COLO668 (cell line): Measurements from ENCODE around the gene SEC16A.

Source experiments
- DNase-seq: peaks from one replicate; lab custom pipeline; 2025; ENCODE audit not compliant: unreplicated experiment; lab: John Stamatoyannopoulos, UW

SEC16A gene

DNA sequence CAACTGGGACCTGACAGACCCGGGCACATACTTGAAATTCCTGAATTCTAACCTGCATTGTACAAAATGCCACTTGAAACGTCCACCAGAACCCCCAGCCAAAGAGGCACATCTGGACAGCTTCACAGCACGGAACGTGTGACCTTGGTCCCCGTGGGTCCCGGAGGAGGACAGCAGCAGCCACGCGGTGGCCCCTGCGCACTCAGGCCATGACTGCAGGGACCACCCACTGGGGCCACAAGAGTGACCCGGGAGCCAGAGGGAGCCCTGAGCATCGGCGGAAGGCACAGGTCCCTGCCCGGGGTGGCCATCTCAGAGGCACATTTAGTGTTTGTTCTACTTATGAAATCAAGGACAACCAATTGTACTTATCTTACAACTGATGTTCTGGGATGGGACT is 80.8 kb downstream of the SEC16A start:
- DNase-seq: no peak

GRCh38 chr9:136401173-136401922 is 81.5 kb downstream of the SEC16A start:
- DNase-seq: no peak

DNA sequence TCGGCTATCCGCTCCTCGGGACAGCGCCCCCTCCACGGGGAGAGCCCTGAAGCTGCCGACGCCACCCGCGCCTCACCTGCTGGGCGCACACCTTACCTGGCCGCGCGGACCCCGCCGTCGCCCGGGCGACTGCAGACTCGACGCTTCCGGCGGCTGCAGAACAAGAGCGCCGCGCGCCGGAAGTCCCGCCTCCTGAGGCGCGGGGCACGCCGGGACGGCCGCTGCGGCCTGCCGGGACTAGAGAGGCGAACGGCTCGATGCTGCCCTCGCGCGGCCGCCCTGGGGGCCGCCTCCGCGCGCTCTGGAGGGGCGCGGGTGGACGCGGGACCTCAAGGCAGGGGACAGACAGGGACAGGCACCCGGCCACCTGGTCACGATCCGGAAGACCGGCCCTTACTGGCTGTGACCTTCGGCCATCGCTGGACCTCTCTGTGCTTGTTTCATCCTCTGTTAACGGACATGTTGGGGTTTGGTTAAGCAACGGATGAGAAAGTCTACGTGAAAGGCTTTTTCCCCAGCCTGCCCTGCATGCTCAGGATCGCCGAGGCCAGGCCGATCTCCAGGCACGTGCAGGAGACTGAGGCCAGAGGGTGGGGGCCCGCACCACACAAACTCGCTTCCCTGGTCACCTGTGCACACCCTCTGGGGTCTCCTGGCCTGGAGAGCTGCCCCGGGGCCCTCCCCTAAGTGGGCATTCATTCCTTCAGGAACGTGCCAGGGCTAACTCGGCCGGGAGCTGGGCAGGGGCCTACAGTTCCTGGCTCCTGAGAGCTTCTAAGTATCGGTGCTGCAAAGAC is 82.6 kb downstream of the SEC16A start, which contains the start of gene SNAPC4:
Gene SNAPC4, minus strand, starts transcription at position 133 of the 797 bp plus-strand sequence. CDS start 1,742 bp downstream, outside the sequence.
- peak; percentile 95 for DNase-seq

GRCh38 chr9:136399176-136400037 is 83.4 kb downstream of the SEC16A start:
- DNase-seq: peak; percentile 47

- DNase-seq: no peak
These were observed 84.6 kb downstream of the SEC16A start for GRCh38 chr9:136398286-136398685.

DNA sequence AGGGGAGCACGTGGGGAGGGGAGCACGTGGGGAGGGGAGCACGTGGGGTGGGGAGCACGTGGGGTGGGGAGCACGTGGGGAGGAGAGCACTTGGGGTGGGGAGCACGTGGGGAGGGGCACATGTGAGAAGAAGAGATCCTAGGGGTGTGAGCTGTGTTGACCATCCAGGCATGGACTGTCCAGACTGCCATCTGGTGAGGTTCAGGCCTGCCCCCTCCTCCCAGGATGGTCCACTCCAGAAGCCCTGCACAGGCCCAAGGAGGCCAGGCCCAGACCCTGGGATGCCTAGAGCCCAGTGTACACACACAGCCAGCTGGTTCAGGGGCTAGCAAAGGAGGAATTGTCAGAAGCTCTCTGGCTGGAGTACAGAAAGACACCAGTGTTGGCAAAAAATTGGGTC is 85.2 kb downstream of the SEC16A start:
- no peak for DNase-seq

DNA sequence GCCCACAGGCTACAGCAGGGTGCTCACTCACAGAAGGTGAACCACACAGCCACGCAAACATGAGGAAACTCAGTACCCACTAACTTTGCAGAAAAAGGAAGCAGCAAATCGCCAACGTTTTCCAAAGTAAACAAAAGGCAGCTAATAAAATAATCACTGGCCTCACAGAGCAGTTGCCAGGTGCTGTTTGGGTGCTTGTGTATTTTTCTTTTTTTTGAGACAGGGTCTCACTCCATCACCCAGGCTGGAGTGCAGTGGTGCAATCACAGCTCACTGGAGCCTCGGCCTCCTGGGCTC is 86.7 kb downstream of the SEC16A start:
- no peak for DNase-seq

DNA sequence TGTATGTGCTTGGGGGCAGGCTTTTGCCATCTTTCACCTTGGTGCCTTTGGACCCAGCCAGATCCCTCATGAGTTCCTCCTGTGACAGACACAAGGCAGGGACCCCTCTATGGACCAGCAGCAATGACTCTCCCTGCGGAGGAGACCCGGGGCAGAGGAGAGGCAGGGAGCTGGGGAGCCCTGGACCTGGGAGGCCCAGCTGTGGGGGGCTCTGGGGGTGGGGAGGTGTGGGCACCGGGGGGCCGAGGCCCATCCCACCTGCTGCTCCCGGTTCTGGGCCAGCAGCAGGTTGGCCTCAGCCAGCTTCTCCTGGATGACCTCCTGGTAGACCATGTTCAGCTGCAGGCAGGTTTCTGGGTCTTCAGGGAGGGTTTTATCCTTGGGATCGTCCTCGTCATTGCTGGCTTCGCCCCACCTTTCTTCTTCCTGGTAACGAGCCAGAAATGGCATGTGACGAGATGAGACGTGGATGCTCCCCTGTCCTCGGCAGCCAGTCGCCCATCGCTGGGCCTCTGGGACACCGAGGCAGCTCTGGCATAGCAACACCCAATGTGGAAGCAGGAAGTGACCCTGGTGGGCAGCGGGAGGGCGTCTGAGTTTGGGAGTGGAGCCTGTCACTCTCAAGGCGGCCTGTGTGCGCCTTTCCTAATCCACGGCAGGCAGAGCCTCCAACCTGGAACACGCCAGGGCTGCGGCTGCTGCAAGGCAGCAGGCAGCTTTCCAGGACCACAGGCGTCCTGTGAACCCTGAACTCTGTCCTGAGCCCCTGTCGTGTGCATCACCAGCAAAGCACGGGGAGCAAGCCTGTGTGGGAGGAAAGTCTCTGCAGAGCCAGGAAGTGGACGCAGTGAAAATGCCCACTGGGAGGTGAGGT is 87.3 kb downstream of the SEC16A start:
- no peak for DNase-seq

- no peak for DNase-seq
These were observed 87.9 kb downstream of the SEC16A start for GRCh38 chr9:136395020-136395340.

- no peak for DNase-seq
These were observed 88.4 kb downstream of the SEC16A start for GRCh38 chr9:136394312-136395019.

DNA sequence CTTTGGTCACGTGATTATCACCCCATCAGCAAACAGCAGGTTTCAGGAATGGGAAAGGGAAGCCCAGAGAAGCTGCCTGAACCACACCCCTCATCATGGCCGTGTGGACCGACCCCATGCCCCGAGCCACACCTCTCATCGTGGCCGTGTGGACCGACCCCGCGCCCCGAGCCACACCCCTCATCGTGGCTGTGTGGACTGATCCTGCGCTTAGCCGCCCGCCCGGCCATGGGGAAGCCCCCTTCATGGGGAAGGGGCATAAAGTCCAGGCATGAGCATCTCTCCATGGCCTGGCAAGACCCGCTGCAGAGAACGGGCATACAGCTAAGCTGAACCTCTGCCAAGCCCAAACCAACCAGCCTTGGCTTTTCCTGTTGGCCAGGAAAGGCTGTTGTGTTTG is 89.3 kb downstream of the SEC16A start:
- DNase-seq: no peak

DNA sequence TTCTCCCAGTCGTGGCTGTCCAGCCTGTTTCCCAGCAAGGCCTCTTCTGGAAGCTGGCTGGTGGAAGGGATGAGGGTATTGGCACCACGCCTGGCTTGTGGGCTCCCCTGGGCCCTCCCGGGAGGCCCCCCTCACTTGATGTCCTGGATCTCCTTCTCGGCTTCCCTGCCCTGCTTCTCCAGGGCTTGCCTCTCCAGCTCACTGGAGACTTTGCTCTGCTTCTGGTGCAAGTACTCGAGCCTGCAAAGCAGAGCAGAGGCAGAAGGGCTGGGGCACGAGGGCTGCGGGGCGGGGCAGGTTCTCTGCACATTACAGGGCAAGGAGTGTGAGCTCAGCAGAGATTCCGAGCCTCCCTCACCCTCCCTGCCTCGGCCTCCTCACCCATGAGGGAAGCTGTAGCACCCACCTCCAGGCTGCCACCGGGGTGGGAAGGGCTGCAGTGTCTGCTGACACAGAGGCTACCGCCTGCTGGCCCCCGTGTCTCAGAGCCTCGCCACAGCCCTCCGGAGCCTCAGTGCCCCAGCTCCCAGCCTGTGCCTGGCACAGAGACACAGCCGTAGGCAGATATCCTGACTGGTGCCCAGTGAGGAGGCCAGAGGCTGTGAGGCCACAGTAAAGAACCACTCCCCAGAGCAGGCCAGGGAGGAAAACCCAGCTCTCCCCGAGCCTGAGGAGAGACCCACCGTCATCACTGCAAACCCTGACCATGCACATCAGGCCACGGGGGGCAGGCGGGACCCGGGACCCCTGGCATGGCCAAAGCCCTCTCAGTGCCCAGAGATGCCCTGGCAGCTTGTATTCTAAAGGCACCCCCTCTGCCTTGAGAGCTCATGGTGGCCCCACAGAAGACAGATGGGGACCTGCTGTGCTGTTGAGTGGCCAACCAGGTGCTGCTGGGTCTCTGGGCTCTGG is 90.0 kb downstream of the SEC16A start:
- DNase-seq: no peak

DNA sequence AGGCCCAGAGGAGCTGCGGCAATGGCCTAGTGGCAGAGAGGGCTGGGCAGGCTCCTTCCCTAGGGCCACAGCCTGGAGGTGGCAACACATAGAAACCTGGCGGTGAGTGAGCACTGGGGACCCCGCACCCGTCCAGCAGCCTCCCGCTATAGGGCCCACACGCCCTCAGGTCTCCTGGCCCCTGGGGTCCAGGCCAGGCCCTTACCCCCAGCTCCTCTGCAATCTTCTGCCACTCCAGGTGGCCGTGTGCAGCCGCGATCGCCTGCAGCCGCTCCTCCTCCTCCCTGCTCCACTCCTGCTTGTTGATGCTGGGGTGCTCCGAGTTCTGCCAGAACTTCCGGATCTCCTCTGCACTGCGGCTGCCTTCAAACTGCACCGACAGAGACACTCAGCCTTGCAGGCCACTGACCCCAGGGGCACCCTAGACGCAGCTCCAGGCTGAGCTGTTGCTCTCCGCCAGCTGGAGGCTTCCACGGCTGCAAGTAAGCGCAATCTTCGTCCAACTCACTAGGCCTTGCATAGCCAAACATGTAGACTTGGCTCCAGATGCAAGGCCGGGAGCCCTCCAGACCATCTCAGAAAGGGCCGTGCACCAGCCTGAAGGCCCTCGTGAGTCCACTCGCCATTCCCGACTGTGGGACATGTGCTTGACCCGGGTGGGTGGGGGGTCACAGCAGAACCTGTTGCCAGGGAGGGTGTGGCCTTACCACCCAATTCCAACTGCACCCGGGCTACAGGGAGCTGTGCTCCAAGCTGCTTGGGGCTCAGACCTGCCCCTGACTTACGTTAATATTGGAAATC is 90.9 kb downstream of the SEC16A start:
- no peak for DNase-seq
